Activated CD8-positive, alpha-beta memory T cell treated with anti-CD3 and anti-CD28 coated beads for 1 hour (primary cell): Measurements from ENCODE around the gene RYR2.

ENCODE experiments used
- DNase-seq, 2 donors: peaks; one replicate each; pipeline ENCODE4 v3.0.0-alpha.2; 2020; ENCODE audit warnings: low read depth in 1 of 2; ENCODE audit errors: extremely low read depth in 1 of 2

The RYR2 gene

DNA sequence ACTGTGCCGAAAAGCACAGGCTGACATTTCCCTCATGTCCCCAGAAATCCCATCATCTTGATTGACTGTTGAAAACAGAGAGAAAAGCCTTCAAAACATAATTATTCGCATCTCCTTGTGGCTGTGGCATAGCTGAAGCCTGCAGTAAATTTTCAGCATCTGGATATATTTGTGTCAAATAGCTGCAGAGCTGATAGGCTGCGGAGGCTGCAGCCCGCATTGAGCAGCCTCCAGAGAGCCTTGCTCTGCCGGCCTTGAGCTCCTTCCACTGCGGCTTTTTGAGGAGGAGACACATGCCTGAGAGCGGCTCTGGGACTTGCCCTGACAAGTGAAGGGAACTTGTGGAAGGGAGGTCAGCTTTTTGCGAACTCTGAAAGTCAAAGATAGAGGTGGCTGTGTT, 144.7 kb downstream of the RYR2 start:
- no peak for DNase-seq

DNA sequence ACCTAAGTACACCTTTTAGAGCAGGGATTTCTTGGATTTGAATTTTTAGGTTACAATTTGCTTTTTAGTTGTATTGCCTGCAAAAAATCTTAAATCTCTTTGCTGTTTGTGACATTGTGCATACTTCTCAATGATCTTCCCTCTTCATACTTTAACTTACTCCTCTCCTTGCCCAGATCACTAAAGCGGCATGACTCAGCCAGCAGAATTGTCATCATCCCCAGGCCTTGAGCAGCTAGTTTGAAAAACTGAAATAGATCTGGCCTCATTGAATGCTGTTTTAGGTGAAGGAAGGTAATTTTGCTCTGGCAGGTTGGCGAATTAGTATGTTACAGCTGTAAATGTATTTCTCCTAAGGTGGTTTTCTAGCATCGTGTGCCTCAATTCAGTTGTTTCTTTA, 145.9 kb downstream of the RYR2 start:
- no peak for DNase-seq

DNA sequence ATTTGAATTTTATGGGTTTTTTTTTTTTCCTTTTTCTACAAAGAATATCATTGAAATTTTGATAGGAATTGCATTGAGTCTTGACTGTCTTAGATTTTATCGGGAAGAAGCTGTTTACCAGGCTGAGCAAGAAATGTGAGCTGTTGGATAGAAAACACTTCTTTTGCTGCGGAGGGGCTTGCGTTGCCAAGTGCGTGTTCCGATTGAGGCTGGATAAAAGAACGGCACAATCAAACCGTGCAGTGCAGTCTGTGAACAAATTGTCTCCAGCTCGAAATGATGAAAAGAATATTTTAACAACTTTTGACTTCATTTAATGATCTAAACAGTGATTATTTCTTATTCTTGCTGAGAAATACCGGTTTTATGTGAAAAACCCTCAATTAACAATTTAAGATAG, 149.4 kb downstream of the RYR2 start:
- no peak for DNase-seq

DNA sequence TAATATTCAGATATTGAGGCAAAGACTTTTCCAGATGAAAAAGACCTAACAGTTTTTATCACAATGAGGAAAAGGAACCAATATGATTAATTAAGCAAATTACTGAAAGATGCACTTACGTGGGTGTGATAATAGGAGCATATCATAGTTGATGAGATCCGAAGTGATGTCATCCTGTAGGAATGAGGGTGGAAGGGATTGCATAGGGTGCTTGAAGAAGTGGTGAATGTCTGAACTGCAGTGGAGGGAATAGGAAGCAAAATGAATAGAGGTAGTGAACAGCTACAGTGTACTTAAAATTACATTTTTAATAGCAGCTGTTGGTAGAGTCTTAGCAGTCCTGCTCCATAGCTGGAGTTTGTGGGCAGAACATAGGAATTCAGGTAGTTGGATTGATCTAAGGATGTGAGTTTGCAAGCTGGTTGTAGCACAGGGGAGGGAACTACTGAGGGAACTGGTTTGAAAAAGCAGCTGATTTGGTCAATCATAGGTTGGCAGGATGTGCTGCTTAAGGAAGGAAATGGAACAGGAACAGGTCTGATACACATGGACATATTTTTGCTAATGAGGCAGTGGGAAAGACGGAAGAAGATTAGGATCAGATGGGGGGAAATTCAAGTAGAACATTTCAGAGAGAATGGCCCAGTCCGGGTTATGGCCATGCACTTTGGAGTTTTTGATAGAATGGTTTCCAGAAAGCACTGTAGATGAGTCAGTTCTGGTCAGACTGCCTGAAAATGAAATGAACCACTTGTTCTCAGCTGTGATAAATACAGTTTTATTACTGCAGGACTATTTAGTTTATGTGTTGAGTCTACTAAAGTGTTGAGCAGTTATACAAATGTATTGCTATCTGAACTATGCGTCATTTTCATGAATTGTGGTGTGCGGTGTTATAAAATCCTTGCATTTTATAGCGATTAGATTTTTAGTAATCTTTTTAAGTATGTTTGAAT, 155.8 kb downstream of the RYR2 start:
- no peak for DNase-seq

DNA sequence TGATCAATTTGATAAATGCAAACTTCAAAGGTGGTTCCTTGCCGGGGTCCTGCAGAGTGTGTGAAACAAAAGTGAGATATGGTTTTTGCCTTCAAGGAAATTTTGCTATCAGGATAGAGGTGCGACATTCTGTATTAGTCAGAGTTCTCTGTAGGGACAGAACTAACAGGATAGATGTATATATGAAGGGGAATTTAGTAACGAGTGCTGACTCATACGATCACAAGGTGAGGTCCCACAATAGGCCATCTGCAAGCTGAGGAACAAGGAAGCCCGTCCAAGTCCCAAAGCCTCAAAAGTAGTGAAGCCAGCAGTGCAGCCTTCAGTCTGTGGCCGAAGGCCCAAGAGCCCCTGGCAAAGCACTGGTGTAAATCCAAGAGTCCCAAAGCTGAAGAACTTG, 157.0 kb downstream of the RYR2 start:
- no peak for DNase-seq

DNA sequence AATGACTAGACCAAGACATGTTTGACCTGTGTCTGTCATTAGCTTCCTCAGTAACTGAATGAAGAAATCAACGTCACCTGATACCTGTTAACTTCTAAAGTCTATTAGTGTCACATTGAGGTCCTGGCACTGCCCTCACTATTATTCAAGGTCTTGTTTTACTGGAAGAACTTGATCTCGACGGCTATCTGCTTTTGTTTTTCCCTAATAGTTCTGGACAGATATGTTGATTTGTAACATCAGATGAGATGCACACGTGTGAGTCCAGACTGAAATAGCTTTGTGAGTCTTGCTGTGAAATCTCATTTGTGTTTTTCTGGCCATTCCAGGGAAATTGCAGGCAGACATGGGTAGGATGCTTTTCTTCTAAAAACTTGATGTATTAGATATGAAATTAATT, 159.2 kb downstream of the RYR2 start:
- no peak for DNase-seq

DNA sequence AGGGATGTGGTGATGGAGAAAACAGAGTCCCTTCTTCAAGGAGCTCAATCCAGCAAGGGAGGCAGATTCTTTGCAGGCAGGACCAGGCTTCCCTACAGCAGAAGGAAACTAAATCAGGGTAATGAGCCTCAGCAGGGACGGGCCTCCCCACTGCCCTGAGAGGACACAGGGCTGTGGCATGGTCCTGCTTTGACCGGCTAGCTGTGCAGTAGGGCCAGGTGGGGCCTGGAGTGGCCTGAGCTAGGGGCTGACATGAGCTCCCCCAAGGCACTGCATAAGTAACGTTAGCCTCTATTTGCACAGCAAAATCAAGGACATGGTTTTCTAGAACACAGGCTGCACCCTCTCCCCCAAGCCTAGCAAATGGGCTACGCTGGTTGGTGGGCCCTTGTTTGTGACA, 162.9 kb downstream of the RYR2 start:
- DNase-seq = no peak

DNA sequence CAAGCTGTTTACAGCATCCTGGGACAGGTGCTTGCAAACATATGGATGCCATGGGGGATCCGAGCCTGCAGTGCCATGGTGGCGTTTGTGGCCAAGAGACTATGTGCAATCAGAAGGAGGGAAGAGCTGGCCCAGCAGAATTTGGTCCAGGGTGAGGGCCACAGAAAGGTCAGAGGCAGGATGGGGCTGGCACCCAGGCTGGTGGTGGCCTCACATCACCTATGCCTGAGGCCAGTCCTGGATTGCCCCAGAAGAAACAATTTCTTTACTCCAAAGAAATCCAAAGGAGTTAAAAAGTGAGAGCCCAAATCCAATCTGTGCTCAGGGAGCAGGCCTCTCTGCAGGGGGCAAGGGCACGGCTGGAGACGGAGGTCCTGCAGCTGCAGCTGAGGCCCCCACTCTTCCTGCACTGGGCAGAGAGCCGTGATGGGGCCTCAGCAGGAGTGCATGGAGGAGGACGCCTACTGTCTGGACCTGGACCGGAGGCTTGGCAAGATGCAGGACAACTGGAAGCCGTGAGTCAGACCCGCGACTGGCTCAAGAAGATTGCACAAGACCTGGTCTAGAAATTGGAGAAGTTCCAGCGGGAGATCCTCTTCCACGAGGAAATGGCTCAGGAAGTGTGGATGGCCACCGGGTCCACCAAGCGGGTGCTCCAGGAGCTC, 163.5 kb downstream of the RYR2 start:
- DNase-seq = no peak

DNA sequence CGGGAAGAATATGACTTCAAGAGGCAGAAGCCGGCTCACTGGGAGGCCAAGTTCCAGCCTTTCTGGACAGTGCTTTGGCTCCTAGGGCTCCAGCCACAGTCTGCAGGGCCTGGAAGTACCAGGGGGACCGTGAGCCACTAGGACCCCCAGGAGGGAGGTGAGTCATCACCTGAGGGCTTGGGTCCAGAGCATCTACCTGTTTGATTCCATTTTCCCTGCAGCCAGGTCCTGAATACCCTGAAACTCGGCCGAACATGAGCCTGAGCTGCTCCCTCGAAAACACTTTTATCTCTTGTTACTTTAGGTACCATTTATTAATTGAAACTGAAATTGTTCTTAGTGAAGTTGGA, 164.1 kb downstream of the RYR2 start:
- no peak for DNase-seq

DNA sequence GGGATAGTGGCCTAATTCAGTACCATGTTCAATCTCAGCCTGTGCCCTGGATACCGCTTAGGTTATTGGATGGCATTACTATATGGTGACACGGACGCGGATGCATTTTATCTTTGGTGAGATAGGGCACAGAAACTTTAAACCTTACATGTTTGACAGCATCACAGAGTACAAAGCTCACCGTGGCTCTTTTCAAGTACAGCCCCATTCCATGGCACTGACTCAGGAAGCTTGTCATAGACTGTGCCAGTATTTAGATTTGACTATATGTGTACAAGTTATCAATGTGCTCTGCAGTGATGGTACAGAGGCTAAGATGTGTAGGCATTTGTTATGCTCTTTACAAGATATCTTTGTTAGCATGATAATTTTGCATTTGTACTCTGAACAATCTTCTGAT, 169.0 kb downstream of the RYR2 start:
- no peak for DNase-seq

DNA sequence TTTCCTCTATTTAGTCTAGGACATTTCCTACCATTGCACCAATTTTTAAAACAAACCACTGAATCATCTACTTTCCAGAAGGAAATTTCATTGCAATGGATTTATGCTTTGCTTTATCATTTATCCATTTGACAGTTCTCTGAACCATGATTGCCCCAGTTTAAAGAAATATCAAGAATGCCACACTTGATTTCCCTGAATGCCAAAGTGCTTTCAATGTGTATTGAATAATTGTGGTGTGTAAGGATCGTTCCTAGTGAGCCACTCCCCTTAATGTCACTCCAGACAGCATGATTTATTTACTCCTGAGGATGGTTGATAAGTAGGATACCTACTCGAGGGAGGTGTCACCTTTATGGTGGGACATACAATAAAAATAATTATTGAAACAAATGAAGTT, 169.6 kb downstream of the RYR2 start:
- no peak for DNase-seq

DNA sequence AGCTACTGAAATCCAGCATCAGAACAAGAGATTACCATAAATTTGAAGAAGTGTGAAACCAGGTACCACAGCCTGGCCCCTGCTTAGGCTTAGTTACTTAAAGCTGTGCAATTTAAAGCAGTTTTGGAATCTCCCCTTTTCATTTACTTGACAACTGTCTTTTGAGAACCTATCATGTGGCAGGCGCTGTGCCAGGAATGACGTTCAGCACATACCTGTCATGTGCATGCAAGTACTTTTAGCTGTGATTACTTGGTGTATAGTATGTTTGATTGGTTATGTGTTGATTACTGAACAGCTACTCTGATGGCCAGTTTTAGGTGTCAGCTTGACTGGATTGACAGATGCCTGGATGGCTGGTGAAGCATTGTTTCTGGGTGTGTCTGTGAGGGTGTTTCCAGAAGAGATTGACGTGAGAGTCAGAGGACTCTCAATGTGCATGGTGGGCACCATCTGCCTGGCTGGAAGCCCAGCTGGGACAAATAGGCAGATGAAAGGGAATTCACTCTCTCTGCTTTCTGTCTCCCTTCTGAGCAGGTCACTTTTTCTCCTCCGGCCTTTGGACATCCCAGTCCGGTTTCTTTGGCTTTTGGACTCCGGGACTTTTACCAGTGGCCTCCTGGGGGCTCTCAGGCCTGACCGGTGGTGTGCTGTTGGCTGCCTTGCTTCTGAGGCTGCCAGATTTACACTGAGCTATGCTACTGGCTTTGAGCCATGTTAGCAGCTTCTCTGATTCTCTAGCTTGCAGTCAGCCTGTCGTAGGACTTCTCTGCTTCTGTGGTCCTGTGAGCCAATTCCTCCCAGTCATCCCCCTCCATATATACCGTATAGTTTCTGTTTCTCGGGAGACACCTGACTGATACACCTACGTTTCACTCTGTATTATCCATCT, 178.0 kb downstream of the RYR2 start:
- no peak for DNase-seq

DNA sequence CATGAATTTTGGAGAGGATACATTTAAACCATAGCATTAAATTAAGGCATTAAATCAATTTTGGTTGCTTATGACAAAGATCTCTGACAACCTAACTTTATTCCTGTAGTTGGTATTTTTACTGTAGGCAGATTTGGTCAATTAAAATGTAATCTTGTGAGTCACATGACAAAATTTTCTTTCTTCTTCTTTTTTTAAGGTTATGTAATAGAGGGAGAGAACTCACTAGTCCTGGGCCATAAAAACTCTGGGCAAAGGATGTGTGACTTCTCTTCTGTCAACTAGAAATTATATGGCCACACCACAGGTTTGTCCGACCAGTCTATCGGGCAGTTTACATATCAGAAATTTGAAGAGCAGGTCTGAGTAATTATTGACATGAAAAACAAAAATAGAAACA, 181.4 kb downstream of the RYR2 start:
- DNase-seq = no peak

DNA sequence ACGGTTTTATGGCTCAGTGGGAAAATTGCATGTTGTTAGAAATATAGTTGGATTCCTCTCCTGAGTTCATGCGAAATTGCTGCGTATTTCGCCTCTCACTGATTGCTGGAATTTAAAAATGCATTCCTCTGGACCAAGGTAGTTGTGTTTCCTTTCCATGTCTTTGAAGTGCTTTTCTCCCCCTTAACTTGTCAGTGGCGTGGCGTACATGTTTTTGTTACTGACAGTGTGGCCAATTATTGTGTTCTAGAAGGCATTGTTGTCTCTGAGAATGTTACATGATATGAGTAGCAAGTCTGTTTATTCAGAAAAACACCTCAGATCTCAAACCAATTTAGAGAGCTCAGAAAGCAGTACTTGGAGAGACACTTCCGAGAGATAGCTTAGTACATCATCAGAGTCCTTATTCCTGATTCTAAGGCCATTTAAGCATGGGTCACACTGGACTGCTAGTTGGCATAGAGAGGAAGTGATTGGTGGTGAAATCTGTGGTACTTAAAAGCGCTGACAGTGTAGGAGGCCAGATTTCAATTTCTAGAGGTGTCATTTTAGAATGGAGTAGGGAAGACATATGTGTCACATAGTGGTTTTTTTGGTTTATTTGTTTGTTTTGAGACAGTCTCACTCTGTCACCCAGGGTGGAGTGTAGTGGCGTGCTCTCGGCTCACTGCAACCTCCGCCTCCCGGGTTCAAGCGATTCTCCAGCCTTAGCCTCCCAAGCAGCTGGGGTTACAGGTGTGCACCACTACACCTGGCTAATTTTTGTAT, 184.4 kb downstream of the RYR2 start:
- DNase-seq = no peak

DNA sequence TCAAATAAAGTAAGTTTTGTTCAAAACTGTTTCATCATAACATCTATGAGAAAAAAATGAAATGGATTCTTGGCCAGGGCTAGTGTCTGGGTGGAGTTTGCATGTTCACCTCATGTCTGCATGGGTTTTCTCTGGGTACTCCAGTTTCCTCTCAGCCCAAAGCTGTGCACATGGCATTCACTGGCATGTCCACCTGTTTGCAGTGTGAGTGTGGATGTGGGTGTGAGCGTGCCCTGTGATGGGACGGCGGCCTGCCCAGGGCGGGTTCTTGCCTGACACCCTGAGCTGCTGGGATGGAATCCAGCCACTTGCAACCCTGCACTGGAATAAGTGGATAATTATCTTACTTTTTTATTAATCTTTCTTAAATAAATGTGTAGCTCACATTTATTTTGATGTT, 185.5 kb downstream of the RYR2 start:
- DNase-seq = no peak

DNA sequence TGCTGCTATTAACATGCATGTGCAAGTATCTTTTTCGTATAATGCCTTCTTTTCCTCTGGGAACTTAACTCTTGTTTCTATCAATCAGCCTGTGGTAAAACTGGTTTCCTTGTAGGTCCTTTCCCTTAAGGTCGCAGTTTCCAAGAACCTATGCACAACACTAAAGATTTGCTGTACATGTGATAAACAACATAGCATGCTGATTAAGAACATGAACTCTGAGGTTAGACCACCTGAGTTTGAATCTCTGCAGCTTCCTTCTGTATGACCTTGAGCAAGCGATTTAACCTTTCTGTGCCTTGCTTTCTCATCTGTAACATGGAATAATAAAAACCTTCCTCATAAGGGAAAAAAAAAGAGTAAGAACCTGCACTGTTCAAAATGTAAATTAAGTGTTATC, 186.4 kb downstream of the RYR2 start:
- no peak for DNase-seq

DNA sequence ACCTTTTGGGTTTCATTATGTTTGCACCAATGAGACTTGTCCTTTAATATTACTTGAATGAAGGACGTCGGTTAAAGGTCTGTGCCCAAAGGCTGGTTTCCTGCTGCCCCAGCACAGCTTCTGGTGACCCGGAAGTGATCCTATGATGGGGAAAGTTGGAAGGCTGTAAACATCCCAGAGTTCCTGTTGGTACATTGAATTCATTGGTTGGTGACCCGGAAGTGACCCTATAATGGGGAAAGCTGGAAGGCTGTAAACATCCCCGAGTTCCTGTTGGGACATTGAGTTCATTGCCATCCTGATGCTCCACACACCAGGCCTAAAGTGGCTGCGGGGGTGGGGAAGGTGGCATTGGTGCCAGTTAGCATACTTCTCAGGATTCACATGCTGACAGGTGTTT, 187.3 kb downstream of the RYR2 start:
- no peak for DNase-seq

DNA sequence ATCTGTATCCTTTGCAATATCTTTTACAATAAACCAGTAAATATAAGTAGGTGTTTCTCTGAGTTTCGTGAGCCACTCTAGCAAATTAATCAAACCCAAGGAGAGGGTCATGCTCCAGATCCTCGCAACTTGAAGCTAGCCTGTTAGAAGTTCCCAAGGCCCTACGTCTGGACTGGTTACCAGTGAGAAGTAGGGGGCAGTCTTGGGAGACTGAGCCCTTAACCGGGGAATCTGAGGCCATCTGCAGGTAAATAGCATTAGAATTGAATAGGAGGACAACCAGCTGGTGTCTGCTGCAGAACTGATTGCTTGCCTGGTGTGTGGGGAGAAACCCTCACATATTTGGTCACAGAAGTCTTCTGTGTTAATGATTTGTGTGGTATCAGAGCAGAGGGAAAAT, 190.5 kb downstream of the RYR2 start:
- no peak for DNase-seq

DNA sequence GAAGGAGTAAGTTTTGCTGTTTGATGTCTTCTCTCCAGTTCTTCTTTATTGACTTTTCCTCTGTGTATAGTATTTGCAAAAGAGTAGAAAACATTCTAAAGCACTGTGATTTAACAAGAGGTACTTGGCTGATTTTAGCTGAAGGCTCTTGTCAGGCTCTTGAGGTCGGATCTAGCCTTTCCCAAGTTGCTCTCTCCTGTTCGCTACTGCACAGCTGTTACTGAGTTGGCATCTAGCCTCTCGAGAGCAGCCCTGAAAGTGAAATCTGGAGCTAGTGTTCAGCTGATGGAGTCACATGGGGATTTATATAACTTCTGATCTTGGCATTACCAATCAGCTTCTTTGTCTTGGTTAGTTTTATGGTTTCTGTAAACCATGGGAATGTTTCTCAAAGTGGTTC, 193.1 kb downstream of the RYR2 start:
- DNase-seq = no peak

DNA sequence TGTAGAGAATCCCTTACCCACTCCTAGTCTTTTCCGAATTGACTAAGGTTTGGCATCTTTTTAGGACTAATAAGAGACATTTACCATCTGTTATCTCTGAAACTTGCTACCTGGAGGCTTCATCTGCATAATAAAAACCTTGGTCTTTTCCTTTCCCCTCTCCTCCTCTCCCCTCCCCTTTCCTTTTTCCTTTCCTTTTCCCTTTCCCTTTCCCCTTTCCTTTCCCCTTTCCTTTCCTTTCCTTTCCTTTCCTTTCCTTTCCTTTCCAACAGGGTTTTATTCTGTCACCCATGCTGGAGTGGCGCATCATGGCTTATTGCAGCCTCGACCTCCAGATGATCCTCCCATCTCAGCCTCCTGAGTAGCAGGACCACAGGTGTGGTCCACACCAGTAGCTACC, 195.7 kb downstream of the RYR2 start:
- DNase-seq = no peak

DNA sequence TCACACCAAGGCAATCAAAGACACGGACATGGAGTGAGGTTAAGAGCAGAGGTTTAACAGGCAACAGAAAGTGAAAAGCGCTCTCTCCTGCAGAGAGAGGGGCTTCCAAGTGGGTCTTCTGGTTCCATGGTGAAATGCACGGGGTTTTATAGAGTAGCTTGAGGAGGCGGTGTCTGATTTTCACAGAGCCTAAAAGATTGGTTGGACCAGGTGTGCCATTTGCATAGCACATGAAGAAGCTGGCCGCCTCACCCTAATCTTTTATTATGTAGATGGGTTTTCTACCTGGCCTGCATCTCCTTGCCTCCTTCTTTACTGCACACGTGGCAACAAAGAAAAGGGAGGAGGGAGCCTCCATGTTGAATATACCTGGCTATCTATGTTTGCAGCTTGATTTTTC, 197.3 kb downstream of the RYR2 start:
- no peak for DNase-seq
